Measurements from ENCODE around the gene PSMB7. TPM values are rescaled to one million over a fixed set of nuclear protein-coding genes. Genes with fewer than 3 reads are reported as not detected.
A peak's percentile ranks its signal among the peaks of the same experiment; 100 is the strongest.

PSMB7 gene
- total RNA-seq, 3 donors from 2014 or later, result 157 to 206 (median 162) TPM

- no peak overlapping the region for H3K4me3 ChIP-seq
- no peak overlapping the region for H3K27ac ChIP-seq
- TF ChIP-seq POLR2AphosphoS5 (IDR thresholded peaks at IDR 0.05) (no peak), CTCF (IDR thresholded peaks at IDR 0.05) (peak; percentile 71 to 85 (median 82)), POLR2A (IDR thresholded peaks at IDR 0.05) (no peak)
- no peaks in the 10 kb centered on the region for H3K9me3 ChIP-seq
- intact Hi-C loops (cut with DNase I; ENCODE audit: low total_unique reads), result no loop called here
- peak; percentile 46 to 69 for DNase-seq (ENCODE audit: low spot score in 2 of 2)
- peaks cover 2% of the 10 kb centered on the region for H3K36me3 ChIP-seq
- H3K4me1 ChIP-seq, result no peaks in the 10 kb centered on the region
- H3K27me3 ChIP-seq, result no peaks in the 10 kb centered on the region
Measured at GRCh38 chr9:124320062-124320973, 94.9 kb downstream of the PSMB7 start.

GRCh38 chr9:124315882-124316281 is 99.4 kb downstream of the PSMB7 start:
- H3K4me3 ChIP-seq, result no peak overlapping the region
- H3K9me3 ChIP-seq, result no peaks in the 10 kb centered on the region
- intact Hi-C loops (cut with DNase I; ENCODE audit: low total_unique reads), result loop anchor here (10.0 kb wide), 1 partner anchor 191 kb away; no protein-coding TSS in a partner anchor
- no peak for DNase-seq (ENCODE audit: low spot score in 2 of 2)
- no peaks in the 10 kb centered on the region for H3K4me1 ChIP-seq
- no peak overlapping the region for H3K27ac ChIP-seq
- H3K36me3 ChIP-seq, result peaks cover 8% of the 10 kb centered on the region
- no peaks in the 10 kb centered on the region for H3K27me3 ChIP-seq
- TF ChIP-seq POLR2A (IDR thresholded peaks at IDR 0.05) (no peak), CTCF (IDR thresholded peaks at IDR 0.05) (no peak), POLR2AphosphoS5 (IDR thresholded peaks at IDR 0.05) (no peak)

DNA sequence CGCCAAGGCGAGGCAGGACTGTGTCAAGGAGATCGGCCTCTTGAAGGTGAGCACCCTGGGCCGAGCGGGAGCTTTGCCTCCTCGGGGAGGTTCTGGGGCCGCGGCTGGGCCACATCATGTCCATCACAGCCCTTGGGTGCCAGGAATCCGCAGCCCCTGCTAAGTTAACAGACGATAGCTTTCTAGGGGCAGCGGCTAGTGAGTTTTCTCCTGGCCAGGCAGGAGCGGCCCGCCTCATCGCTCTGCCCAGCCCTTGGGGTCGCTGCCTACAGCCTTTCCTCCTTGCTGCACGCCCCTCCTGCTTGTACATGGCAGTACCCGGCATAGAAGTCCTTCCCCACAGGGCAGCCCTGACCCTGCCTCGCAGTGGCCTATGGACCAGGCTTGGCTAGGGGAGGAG is 101.3 kb downstream of the PSMB7 start:
- Histone ChIP-seq H3K36me3 (peaks cover 8% of the 10 kb centered on the region), H3K27ac (no peak overlapping the region), H3K4me1 (no peaks in the 10 kb centered on the region), H3K4me3 (no peak overlapping the region), H3K27me3 (no peaks in the 10 kb centered on the region), H3K9me3 (no peaks in the 10 kb centered on the region)
- no peak for TF ChIP-seq CTCF (IDR thresholded peaks at IDR 0.05)
- TF ChIP-seq POLR2A (IDR thresholded peaks at IDR 0.05), result no peak
- DNase-seq (ENCODE audit: low spot score in 2 of 2), result no peak
- intact Hi-C loops (cut with DNase I; ENCODE audit: low total_unique reads), result loop anchor here (10.0 kb wide), 1 partner anchor 189 kb away; no protein-coding TSS in a partner anchor

DNA sequence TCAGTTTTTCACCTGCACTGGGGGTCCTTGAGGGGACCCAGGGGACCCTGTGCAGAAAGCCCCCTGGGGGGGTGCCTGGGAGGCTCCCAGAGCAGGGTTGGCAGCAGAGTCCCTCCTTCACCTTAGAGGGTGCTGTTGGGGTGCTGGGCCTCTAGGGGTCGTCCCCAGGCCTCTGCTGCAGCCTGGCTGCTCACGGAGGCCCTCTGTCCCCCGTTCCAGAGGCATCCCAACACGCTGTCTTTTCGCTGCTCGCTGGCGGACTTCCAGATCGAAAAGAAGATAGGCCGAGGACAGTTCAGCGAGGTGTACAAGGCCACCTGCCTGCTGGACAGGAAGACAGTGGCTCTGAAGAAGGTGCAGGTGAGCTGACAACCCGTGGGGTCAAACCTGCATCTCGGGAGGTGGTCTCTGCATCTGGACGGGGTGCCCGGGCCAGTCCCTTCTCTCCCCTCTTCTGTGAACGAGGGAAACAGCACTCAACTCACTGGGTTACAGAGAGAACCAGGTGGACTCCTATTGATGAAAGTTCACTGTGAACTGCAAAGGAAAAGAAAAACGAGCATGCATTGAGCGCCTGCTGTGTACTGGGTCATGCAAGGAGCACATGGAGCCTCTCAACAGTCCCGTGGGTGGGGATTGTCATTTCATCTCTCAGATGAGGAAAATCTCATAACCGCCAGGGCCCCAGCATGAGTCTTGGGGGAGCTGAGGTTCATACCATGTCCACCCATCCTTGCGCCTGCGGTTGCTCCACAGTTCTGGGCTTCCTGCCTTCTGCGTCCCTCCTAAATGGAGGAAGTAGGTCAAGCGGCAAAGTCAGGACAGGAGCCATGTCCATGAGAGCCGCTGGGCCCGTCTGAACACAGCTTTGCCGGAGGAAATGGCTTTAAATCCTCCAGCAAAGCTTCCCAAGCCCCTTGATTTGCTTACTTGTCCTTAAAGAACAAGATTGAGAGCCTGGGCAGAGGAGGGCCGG is 102.7 kb downstream of the PSMB7 start:
- intact Hi-C loops (cut with DNase I; ENCODE audit: low total_unique reads), result loop anchor here (10.0 kb wide), 1 partner anchor 188 kb away; no protein-coding TSS in a partner anchor
- no peak for TF ChIP-seq POLR2A (IDR thresholded peaks at IDR 0.05)
- TF ChIP-seq CTCF (IDR thresholded peaks at IDR 0.05), result no peak
- TF ChIP-seq POLR2AphosphoS5 (IDR thresholded peaks at IDR 0.05), result no peak
- no peaks in the 10 kb centered on the region for H3K27me3 ChIP-seq
- no peak overlapping the region for H3K27ac ChIP-seq
- no peak overlapping the region for H3K4me3 ChIP-seq
- H3K9me3 ChIP-seq, result no peaks in the 10 kb centered on the region
- H3K36me3 ChIP-seq, result peaks cover 8% of the 10 kb centered on the region
- H3K4me1 ChIP-seq, result no peaks in the 10 kb centered on the region
- no peak for DNase-seq (ENCODE audit: low spot score in 2 of 2)
